ENCODE measurements around the gene DBT. TPM values are rescaled to one million over a fixed set of nuclear protein-coding genes. Genes with fewer than 3 reads are reported as not detected.

Gene DBT
- total RNA-seq, 1 donor from 2014 or later: 7.4 TPM

DNA sequence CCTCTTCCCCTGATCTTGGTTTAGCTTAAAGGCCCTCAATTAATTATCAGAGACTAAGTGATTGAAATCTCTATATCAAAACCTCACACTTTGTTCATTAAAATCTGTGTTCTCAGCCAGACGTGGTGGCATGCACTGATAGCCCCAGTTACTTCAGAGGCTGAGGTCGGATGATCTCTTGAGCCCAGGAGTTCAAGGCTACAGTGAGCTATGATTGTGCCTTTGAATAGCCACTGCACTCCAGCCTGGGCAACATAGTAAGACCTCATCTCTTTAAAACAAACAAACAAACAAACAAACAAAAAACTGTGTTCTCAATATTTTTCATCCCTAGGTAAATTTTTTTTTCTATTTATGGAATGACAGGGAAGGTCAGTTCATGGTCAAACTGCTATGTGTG lies 98.0 kb downstream of the DBT start:
- Histone ChIP-seq H3K36me3 (ENCODE audit: control insufficient read depth, insufficient read depth, low read length) (no peaks in the 10 kb centered on the region), H3K4me3 (ENCODE audit: low read depth, low read length) (no peak overlapping the region), H3K27me3 (ENCODE audit: control insufficient read depth, insufficient read depth, low read length) (no peaks in the 10 kb centered on the region)
- TF ChIP-seq, protein P1, sequence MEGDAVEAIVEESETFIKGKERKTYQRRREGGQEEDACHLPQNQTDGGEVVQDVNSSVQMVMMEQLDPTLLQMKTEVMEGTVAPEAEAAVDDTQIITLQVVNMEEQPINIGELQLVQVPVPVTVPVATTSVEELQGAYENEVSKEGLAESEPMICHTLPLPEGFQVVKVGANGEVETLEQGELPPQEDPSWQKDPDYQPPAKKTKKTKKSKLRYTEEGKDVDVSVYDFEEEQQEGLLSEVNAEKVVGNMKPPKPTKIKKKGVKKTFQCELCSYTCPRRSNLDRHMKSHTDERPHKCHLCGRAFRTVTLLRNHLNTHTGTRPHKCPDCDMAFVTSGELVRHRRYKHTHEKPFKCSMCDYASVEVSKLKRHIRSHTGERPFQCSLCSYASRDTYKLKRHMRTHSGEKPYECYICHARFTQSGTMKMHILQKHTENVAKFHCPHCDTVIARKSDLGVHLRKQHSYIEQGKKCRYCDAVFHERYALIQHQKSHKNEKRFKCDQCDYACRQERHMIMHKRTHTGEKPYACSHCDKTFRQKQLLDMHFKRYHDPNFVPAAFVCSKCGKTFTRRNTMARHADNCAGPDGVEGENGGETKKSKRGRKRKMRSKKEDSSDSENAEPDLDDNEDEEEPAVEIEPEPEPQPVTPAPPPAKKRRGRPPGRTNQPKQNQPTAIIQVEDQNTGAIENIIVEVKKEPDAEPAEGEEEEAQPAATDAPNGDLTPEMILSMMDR (IDR thresholded peaks at IDR 0.05; ENCODE audit: insufficient read depth, low read length, poor library complexity, severe bottlenecking): no peak
- no peak for DNase-seq (ENCODE audit: low read depth)

DNA sequence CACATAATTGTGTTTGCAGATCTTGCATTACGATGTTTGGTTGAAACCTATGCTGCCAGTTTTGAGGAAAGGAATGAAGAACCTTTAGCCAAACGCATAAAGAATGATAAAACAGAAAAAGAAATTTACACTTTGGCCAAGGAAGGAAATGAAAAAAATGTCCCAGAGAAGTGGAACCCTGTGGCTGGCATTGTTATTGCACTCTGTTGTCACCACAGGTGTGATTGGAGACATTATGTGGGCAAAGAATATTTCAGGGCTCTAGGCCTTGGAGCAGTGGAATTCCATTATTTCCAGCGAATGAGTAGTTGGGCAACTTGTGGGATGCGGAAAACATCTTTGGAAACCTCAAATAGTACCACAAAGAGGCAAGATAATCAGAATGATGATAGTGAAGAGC lies 101.8 kb downstream of the DBT start:
- TF ChIP-seq, protein P1 (IDR thresholded peaks at IDR 0.05; ENCODE audit: insufficient read depth, low read length, poor library complexity, severe bottlenecking): no peak
- Histone ChIP-seq H3K4me3 (ENCODE audit: low read depth, low read length) (no peak overlapping the region), H3K27me3 (ENCODE audit: control insufficient read depth, insufficient read depth, low read length) (no peaks in the 10 kb centered on the region), H3K36me3 (ENCODE audit: control insufficient read depth, insufficient read depth, low read length) (no peaks in the 10 kb centered on the region)
- no peak for DNase-seq (ENCODE audit: low read depth)

DNA sequence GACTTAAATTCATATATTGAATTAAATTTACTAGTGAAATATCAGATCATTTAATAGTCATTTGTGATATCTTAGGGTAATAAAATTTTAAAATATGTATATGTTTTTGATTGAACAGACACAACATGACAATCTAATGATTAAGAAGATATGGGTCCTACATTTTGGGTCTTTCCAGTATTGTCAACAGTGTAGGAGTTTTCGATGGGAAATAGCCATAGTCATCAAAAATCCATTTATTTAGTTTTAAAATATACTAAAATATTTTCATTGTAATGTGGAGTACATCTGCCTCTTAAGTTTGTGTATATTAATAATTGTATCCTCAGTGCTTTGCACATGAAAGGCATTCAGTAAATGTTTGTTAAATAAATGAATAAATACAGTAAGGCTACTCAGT lies 102.7 kb downstream of the DBT start:
- DNase-seq (ENCODE audit: low read depth): no peak
- Histone ChIP-seq H3K4me3 (ENCODE audit: low read depth, low read length) (no peak overlapping the region), H3K36me3 (ENCODE audit: control insufficient read depth, insufficient read depth, low read length) (no peaks in the 10 kb centered on the region), H3K27me3 (ENCODE audit: control insufficient read depth, insufficient read depth, low read length) (no peaks in the 10 kb centered on the region)
- TF ChIP-seq, protein P1 (IDR thresholded peaks at IDR 0.05; ENCODE audit: insufficient read depth, low read length, poor library complexity, severe bottlenecking): no peak

DNA sequence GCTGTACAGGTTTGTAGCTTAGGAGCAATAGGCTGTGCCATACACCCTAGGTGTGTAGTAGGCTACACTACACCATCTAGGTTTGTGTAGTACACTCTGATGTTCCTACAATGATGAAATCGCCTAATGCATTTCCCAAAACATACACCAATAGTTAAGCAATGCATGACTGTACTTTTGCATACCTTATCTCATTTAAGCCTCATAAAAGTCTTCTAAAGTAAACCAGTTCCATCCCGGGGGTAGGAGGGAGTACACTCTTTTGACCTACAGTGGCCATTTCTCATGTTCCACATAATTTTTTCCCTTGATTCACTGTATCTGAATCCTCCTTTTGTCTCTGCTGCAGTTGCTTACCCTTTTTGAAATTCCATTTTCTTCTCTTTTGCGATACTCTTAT lies 104.5 kb downstream of the DBT start:
- Histone ChIP-seq H3K4me3 (ENCODE audit: low read depth, low read length) (no peak overlapping the region), H3K27me3 (ENCODE audit: control insufficient read depth, insufficient read depth, low read length) (no peaks in the 10 kb centered on the region), H3K36me3 (ENCODE audit: control insufficient read depth, insufficient read depth, low read length) (no peaks in the 10 kb centered on the region)
- no peak for DNase-seq (ENCODE audit: low read depth)
- TF ChIP-seq, protein P1 (IDR thresholded peaks at IDR 0.05; ENCODE audit: insufficient read depth, low read length, poor library complexity, severe bottlenecking): no peak

DNA sequence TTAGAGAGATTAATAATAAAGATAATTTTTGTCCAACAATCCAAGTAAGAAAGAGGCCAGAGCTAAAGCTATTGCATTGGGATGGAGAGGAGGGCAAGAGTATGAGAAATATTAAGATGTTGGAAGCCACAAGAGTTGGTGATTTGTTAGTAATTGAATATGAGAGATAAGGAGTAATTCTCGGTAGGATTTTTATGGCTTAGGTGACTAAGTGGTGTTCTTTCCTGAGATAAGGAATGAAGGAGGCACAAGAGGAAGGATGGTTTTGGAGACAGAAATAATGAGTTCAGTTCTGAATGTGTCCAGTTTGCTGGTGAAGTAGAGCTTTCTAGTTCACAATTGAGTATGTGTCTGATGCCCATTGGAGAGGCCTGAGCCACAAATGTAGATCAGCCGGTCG lies 107.3 kb downstream of the DBT start:
- TF ChIP-seq, protein P1 (IDR thresholded peaks at IDR 0.05; ENCODE audit: insufficient read depth, low read length, poor library complexity, severe bottlenecking): no peak
- Histone ChIP-seq H3K27me3 (ENCODE audit: control insufficient read depth, insufficient read depth, low read length) (no peaks in the 10 kb centered on the region), H3K36me3 (ENCODE audit: control insufficient read depth, insufficient read depth, low read length) (peaks cover 1% of the 10 kb centered on the region), H3K4me3 (ENCODE audit: low read depth, low read length) (no peak overlapping the region)
- DNase-seq (ENCODE audit: low read depth): no peak

DNA sequence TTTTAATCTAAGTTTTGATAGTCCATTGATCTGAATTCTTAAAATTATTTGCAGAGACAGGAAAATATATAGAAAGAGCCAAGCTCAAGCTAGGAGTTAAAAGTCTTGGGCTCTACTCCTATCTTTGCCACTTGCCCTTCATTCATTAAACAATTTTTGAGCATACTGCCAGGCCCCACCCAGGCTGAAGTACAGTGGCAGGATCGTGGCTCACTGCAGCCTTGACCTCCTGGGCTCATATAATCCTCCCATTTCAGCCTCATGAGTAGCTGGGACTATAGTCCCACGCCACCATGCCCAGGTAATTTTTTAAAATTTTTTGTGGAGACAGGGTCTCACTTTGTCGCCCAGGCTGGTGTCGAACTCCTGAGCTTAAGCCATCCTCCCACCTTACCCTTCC lies 108.4 kb downstream of the DBT start:
- Histone ChIP-seq H3K4me3 (ENCODE audit: low read depth, low read length) (no peak overlapping the region), H3K27me3 (ENCODE audit: control insufficient read depth, insufficient read depth, low read length) (no peaks in the 10 kb centered on the region), H3K36me3 (ENCODE audit: control insufficient read depth, insufficient read depth, low read length) (peaks cover 1% of the 10 kb centered on the region)
- DNase-seq (ENCODE audit: low read depth): no peak
- TF ChIP-seq, protein P1 (IDR thresholded peaks at IDR 0.05; ENCODE audit: insufficient read depth, low read length, poor library complexity, severe bottlenecking): no peak
